Measurements from ENCODE around the gene CDCP2.

- no peak for TF ChIP-seq POLR2AphosphoS5 (IDR thresholded peaks at IDR 0.05)
- no peak for TF ChIP-seq POLR2A (IDR thresholded peaks at IDR 0.05)
- TF ChIP-seq EP300 (IDR thresholded peaks at IDR 0.05) = no peak
- no peak for TF ChIP-seq CTCF (IDR thresholded peaks at IDR 0.05)
Measured at GRCh38 chr1:54163573-54163972, 10.8 kb upstream of the CDCP2 start.
